ENCODE measurements around the gene NOLC1.
"Not testable (repeated sequence)": the region's sequence is repeated elsewhere in the genome, so short reads cannot be mapped to it uniquely, and the experiment has no call there.

NOLC1 gene

GRCh38 chr10:102185811-102186527, 33.8 kb downstream of the NOLC1 start:
- no peak for DNase-seq (ENCODE audit: low read depth)
- H3K4me3 ChIP-seq (ENCODE audit: low read depth, low read length): no peak overlapping the region
- no peak for TF ChIP-seq CTCF (IDR thresholded peaks at IDR 0.05; ENCODE audit: low read depth, low read length, missing control alignments)
- in situ Hi-C loops (cut with HindIII; ENCODE audit: low sequenced_read_pairs): no loop called here

- DNase-seq (ENCODE audit: low read depth): no peak
- no peak overlapping the region for H3K4me3 ChIP-seq (ENCODE audit: low read depth, low read length)
- in situ Hi-C loops (cut with HindIII; ENCODE audit: low sequenced_read_pairs): no loop called here
- no peak for TF ChIP-seq CTCF (IDR thresholded peaks at IDR 0.05; ENCODE audit: low read depth, low read length, missing control alignments)
Measured at GRCh38 chr10:102188298-102188940, 36.2 kb downstream of the NOLC1 start.

- H3K4me3 ChIP-seq (ENCODE audit: low read depth, low read length); in situ Hi-C loops (cut with HindIII; ENCODE audit: low sequenced_read_pairs); DNase-seq (ENCODE audit: low read depth): not testable (repeated sequence)
Measured at GRCh38 chr10:102188941-102189898, 37.0 kb downstream of the NOLC1 start.

GRCh38 chr10:102191956-102192355, 39.8 kb downstream of the NOLC1 start:
- TF ChIP-seq CTCF (IDR thresholded peaks at IDR 0.05; ENCODE audit: low read depth, low read length, missing control alignments): no peak
- in situ Hi-C loops (cut with HindIII; ENCODE audit: low sequenced_read_pairs): no loop called here
- DNase-seq (ENCODE audit: low read depth): no peak
- H3K4me3 ChIP-seq (ENCODE audit: low read depth, low read length): no peak overlapping the region

GRCh38 chr10:102195296-102195870, 43.2 kb downstream of the NOLC1 start:
- H3K4me3 ChIP-seq (ENCODE audit: low read depth, low read length): no peak overlapping the region
- in situ Hi-C loops (cut with HindIII; ENCODE audit: low sequenced_read_pairs): no loop called here
- DNase-seq (ENCODE audit: low read depth): no peak
- TF ChIP-seq CTCF (IDR thresholded peaks at IDR 0.05; ENCODE audit: low read depth, low read length, missing control alignments): no peak

- no peak for TF ChIP-seq CTCF (IDR thresholded peaks at IDR 0.05; ENCODE audit: low read depth, low read length, missing control alignments)
- no peak overlapping the region for H3K4me3 ChIP-seq (ENCODE audit: low read depth, low read length)
- DNase-seq (ENCODE audit: low read depth): no peak
- in situ Hi-C loops (cut with HindIII; ENCODE audit: low sequenced_read_pairs): no loop called here
Measured at GRCh38 chr10:102196893-102197292, 44.7 kb downstream of the NOLC1 start.

Measured in astrocyte of the cerebellum (primary cell).